Adrenal gland (tissue), 12 donors: ENCODE results near the gene ECI2. TPM values are rescaled to one million over a fixed set of nuclear protein-coding genes. Genes with fewer than 3 reads are reported as not detected.

Experiments
- DNase-seq, 7 donors: peaks; one replicate each; pipeline ENCODE4 v3.0.0-alpha.2; 2019 to 2020
- H3K27ac ChIP-seq, 5 donors: fragments of 200-600 bp; sonication (generic) in 4 of 5; 1 replicate in 3 of 5; 2 replicates in 2 of 5; pipeline versions ENCODE4 v1.5.1 to v1.8.0; 2016 to 2020; ENCODE audit warnings: mild to moderate bottlenecking in 1 of 5
- H3K27me3 ChIP-seq: fragments of 200-600 bp; 2 replicates; pipeline ENCODE4 v1.8.0; 2021
- H3K36me3 ChIP-seq, 2 donors: fragments of 200-600 bp; replicated peaks in 1 of 2; 1 replicate in 1 of 2; 2 replicates in 1 of 2; pipeline versions ENCODE4 v1.5.1 to v1.8.0; 2018 to 2022
- H3K4me1 ChIP-seq, 2 donors: fragments of 200-600 bp; replicated peaks in 1 of 2; 1 replicate in 1 of 2; 2 replicates in 1 of 2; pipeline versions ENCODE4 v1.5.1 to v1.8.0; 2018 to 2021
- H3K4me3 ChIP-seq, 4 donors: fragments of 200-600 bp; sonication (generic) in 3 of 4; one replicate each; pipeline ENCODE4 v1.5.1; 2016 to 2018
- H3K9me3 ChIP-seq, 3 donors: fragments of 200-600 bp; sonication (generic) in 1 of 3; replicated peaks in 1 of 3; 1 replicate in 2 of 3; 2 replicates in 1 of 3; pipeline versions ENCODE4 v1.5.1 to v1.8.0; 2016 to 2021
- POLR2A ChIP-seq, 2 donors: fragments of 450-650 bp; IDR thresholded peaks; one replicate each; pipeline ENCODE4 v1.6.1; 2017; ENCODE audit warnings: antibody characterized with exemption in 2 of 2, mild to moderate bottlenecking in 2 of 2, moderate library complexity in 1 of 2
- WGBS, 4 donors: extraction: QIAGEN DNeasy Blood & Tissue Kit in 2 of 4; methylation state at CpG; one replicate each; pipeline versions ENCODE4 v1.1.5 to v1.1.7; 2013 to 2017; 5-methylcytosine and 5-hydroxymethylcytosine counted together
- intact Hi-C, 2 donors: fragments of 100-400 bp; cut with DNase I; formaldehyde crosslinking; loops; one replicate each; pipeline versions ENCODE4 v1.14.1 to v1.15.0; 2022 to 2023
- polyA plus RNA-seq, 3 donors: library from polyadenylated mRNA; stranded (reverse); fragments of 200-250 nt in 2 of 3; fragments of 350-450 nt in 1 of 3; fragmentation: Illumina TruSeq in 1 of 3; extraction: RNeasy Lipid Tissue Mini Kit (QIAGEN cat#74804) in 1 of 3; gene quantifications; one replicate each; pipeline ENCODE4 v1.2.3, GENCODE V29; 2013 to 2014
- total RNA-seq, 9 donors: library from RNA; depleted of rRNA in 4 of 9; stranded (reverse); fragments of >200 nt in 4 of 9; fragments of 120-200 nt in 1 of 9; fragmentation: NEBNext Ultra II Directional in 1 of 9; extraction: Animal tissue kit (Norgen Biotek cat#: 25700) in 1 of 9; gene quantifications; one replicate each; pipeline versions ENCODE4 v1.1.0 to v1.2.4, GENCODE V29; 2013 to 2023
- TF ChIP-seq, protein P1 (sequence below), 6 experiments: fragments of 450-650 bp in 4 of 6; fragments of 200-600 bp in 2 of 6; sonication (generic) in 1 of 6; IDR thresholded peaks; 1 replicate in 5 of 6; 2 replicates in 1 of 6; pipeline versions ENCODE4 v1.5.1 to v1.8.0; 2016 to 2021; ENCODE audit warnings: antibody characterized with exemption in 6 of 6, mild to moderate bottlenecking in 2 of 6, moderate library complexity in 1 of 6
- donor health status: healthy with polysubstance abuse.
- donor health status: Bipolar disorder and iron deficiency.
- donor health status: DM: yes; HTN: yes; CAD: no.
- donor health status: DM: no; HTN: no; CAD: no.
- donor health status: DM: no; HTN: no; CAD: no.
- donor health status: DM: yes; HTN: yes; CAD: no.

The ECI2 gene
- total and polyA plus RNA-seq, 12 donors = 40.1 to 516 (median 158) TPM

DNA sequence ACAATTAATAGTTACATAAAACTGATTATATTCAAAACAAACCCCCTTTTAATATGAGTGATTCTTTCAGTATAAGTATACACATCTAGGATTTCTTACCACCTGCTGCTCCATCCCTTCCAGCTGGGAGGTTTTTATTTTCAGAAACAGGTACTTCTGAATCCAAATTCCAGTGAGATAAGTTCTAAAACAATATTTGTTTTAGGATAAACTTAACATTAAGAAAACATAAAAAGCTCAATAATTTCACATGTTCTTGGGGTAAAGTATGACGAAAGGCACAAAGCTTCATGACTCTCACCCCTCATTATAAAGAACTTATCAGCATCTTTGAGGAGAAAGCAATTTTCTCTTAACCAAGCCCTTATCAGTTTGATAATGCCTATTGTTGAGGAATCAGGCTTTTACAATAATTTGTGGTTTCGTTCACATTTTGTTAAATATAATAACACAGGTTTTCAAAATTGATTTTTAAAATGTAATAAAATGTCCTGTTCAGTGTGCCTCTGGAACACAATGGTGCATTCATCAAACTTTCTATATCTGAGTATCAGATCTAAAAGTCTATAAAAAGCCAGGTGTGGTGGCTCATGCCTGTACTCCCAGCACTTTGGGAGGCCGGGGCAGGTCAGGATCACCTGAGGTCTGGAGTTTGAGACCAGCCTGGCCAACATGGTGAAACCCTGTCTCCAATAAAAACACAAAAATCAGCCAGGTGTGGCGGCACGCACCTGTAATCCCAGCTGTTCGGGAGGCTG, 60.7 kb downstream of the ECI2 start:
- DNase-seq = no peak
- intact Hi-C loops = no loop called here

DNA sequence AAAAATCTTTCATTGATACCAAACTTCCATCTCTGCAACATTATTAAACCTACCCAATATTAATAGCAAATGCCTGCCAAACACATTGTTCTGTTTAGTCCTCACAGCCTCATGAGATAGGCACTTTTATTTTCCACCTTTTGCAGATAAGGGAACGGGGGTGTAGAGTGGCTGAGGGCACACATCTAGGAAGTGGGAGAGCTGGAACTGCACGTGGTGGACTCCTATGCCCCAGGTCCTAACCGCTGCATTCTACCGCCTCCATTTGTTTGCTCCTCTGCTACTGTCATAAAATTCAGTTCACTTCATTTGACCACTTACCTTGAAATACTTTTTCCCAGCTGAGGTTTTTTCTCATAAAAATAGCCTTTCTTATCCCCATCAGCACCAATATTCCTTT, 64.0 kb downstream of the ECI2 start:
- Histone ChIP-seq H3K4me1 (no peaks in the 10 kb centered on the region), H3K27ac (no peak overlapping the region), H3K9me3 (no peaks in the 10 kb centered on the region), H3K27me3 (no peaks in the 10 kb centered on the region), H3K36me3 (no peaks in the 10 kb centered on the region), H3K4me3 (no peak overlapping the region)
- TF ChIP-seq, protein P1, sequence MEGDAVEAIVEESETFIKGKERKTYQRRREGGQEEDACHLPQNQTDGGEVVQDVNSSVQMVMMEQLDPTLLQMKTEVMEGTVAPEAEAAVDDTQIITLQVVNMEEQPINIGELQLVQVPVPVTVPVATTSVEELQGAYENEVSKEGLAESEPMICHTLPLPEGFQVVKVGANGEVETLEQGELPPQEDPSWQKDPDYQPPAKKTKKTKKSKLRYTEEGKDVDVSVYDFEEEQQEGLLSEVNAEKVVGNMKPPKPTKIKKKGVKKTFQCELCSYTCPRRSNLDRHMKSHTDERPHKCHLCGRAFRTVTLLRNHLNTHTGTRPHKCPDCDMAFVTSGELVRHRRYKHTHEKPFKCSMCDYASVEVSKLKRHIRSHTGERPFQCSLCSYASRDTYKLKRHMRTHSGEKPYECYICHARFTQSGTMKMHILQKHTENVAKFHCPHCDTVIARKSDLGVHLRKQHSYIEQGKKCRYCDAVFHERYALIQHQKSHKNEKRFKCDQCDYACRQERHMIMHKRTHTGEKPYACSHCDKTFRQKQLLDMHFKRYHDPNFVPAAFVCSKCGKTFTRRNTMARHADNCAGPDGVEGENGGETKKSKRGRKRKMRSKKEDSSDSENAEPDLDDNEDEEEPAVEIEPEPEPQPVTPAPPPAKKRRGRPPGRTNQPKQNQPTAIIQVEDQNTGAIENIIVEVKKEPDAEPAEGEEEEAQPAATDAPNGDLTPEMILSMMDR (IDR thresholded peaks at IDR 0.05) = no peak
- no peak for TF ChIP-seq POLR2A (IDR thresholded peaks at IDR 0.05)
- intact Hi-C loops = no loop called here
- DNase-seq = no peak
- WGBS, 4 donors = 73 to 87% (median 80%) methylated on average over 4 of the region's 4 CpGs

More for the DNA sequence above, 60.7 kb downstream of the ECI2 start:
- no peaks in the 10 kb centered on the region for H3K4me1 ChIP-seq
- H3K27ac ChIP-seq = no peak overlapping the region
- TF ChIP-seq POLR2A (IDR thresholded peaks at IDR 0.05) = no peak
- TF ChIP-seq, protein P1 (IDR thresholded peaks at IDR 0.05) = no peak
- no peak overlapping the region for H3K4me3 ChIP-seq
- H3K27me3 ChIP-seq = no peaks in the 10 kb centered on the region
- H3K36me3 ChIP-seq = no peaks in the 10 kb centered on the region
- WGBS, 4 donors = 73 to 93% (median 91%) methylated on average over 6 of the region's 6 CpGs
- no peaks in the 10 kb centered on the region for H3K9me3 ChIP-seq

DNA sequence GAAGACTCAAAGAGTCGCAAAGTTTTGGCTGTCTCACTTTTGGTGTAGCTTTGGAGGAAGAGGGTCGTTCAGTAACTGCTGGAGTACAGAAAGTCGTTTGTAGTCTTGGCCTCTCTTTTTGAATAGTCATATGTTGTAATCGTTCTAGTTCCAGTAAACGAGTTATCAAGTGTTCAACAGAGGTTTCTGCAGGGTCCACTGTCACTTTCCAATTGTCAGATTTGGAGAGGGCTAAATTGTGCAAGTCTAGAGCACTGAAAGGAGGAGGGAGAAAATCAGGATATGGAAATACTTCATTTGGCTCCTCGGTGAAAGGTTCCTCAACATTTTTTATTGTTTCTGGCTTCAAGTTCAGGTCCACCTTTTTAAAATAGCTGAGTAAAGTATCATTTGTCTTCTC, 66.2 kb downstream of the ECI2 start:
- Histone ChIP-seq H3K27ac (no peak overlapping the region), H3K9me3 (no peaks in the 10 kb centered on the region), H3K36me3 (peaks cover 0 to 11% of the 10 kb centered on the region in 2 donors), H3K4me3 (no peak overlapping the region), H3K27me3 (no peaks in the 10 kb centered on the region), H3K4me1 (no peaks in the 10 kb centered on the region)
- TF ChIP-seq POLR2A (IDR thresholded peaks at IDR 0.05) = no peak
- TF ChIP-seq, protein P1 (IDR thresholded peaks at IDR 0.05) = no peak
- intact Hi-C loops = no loop called here
- WGBS, 4 donors = 80 to 87% (median 82%) methylated on average over 6 of the region's 6 CpGs
- no peak for DNase-seq

DNA sequence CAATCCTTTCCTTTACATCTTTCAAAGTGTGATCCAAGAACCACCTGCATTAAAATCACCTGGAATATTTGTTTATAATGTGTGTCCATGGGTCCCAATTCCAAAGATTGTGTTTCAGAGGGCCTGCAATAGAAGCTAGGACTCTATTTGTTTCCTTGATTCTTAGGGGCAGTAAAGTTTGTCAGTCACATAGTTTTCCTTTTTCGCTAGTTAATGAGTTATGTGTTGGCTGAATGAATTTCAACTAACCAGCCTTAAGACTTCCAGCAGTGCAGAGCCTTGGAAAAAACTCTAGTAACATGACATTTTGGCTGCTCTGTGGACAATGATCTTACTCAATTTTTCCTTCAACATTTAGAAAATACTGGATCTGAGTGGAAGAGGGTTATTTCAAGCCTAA, 67.7 kb downstream of the ECI2 start:
- Histone ChIP-seq H3K36me3 (peaks cover 0 to 24% of the 10 kb centered on the region in 2 donors), H3K4me1 (no peaks in the 10 kb centered on the region), H3K27me3 (no peaks in the 10 kb centered on the region), H3K4me3 (no peak overlapping the region), H3K9me3 (no peaks in the 10 kb centered on the region), H3K27ac (no peak overlapping the region)
- 86 to 95% (median 90%) methylated on average over 1 of the region's 1 CpG for WGBS, 4 donors
- TF ChIP-seq POLR2A (IDR thresholded peaks at IDR 0.05) = no peak
- TF ChIP-seq, protein P1 (IDR thresholded peaks at IDR 0.05) = no peak
- no peak for DNase-seq
- intact Hi-C loops = no loop called here
